ENCODE measurements around the gene SLC35A5.

The SLC35A5 gene

GRCh38 chr3:112572701-112573100 is 10.9 kb downstream of the SLC35A5 start:
- no peak for DNase-seq (ENCODE audit: low read depth)

- no peak for DNase-seq (ENCODE audit: low read depth)
These were observed 17.4 kb downstream of the SLC35A5 start for GRCh38 chr3:112579232-112579631.

DNA sequence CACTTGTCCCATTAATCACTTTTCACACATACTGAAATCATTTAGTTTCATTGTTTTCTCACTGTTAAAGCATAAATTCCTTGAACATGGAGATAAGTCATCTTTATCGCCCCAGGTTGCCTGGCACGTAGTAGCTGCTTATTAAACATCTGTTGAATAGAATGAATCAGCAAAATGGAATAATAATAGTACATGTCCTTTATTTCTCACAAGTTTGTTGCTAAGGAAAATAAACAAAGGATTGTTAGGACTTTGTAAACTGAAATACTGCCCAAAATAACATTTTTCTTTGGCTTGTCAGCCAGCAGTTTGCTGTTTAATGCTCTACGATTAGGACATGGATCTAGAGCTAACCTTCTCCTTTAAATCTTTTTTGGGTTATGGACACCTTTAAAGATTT is 17.9 kb downstream of the SLC35A5 start:
- no peak for DNase-seq (ENCODE audit: low read depth)

DNA sequence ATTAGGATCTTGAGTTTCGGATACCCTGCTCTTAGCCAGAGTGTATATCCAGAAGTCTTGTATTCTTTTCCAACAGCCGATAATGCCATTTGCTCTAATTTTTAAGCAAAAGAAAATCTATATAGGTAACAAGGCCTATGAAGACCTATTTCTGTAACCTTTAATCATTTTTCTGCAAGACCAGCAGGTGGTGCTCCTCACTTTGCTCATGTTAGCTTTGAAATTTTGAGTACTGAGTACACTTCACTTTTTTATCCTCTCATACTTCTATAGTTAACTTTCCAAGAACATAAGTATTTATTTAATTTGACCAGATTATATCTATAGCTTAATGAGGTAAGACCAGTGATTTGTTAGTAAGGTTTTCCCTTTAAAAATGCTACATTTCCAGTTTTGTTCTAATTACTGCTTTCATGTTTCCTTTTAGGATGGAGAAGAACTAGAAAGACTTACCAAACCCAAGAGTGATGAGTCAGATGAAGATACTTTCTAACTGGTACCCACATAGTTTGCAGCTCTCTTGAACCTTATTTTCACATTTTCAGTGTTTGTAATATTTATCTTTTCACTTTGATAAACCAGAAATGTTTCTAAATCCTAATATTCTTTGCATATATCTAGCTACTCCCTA is 20.5 kb downstream of the SLC35A5 start:
- DNase-seq (ENCODE audit: low read depth): no peak

GRCh38 chr3:112583105-112583504 is 21.3 kb downstream of the SLC35A5 start:
- DNase-seq (ENCODE audit: low read depth): no peak

DNA sequence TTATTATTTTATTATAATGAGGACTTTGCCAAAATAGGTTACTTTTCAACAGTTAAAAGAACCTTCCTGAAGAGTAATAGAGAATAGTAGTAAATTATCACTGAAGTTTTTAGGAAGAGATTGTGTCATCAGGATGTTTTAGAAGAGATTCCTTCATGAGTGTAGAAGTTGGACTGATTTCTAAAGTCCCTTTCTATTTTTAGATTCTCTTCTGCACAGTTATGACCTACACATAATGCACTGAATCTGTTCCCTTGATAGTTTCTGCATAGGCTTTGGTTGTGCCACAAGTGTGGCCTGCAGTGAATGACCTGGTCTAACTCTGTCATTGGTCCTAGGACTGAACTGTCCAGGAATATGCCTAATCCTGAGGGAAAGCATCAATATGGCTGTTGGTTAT is 23.9 kb downstream of the SLC35A5 start:
- DNase-seq (ENCODE audit: low read depth): no peak

GRCh38 chr3:112587336-112587735 is 25.5 kb downstream of the SLC35A5 start:
- no peak for DNase-seq (ENCODE audit: low read depth)

GRCh38 chr3:112593258-112593657 is 31.4 kb downstream of the SLC35A5 start:
- DNase-seq (ENCODE audit: low read depth): no peak

GRCh38 chr3:112594856-112595255 is 33.0 kb downstream of the SLC35A5 start:
- no peak for DNase-seq (ENCODE audit: low read depth)

DNA sequence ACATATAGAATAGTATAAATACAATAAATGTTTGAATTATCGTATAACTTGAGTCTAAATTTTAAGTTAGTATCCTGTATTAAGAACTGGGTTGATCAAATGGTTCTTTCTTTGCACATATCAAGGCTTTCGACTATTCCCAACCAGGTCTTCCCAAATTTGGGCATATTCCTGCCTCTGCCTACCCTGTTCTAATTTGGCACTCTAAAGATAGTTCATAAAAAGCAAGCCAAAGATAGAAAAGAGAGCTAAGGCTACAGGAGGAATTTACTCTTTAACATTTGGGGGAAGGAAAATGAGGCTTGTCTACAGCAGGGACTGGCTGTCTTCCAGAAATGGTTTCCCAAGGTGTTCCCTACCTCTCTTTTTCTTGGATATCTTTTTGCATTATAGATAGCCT is 36.1 kb downstream of the SLC35A5 start:
- DNase-seq (ENCODE audit: low read depth): no peak

- no peak for DNase-seq (ENCODE audit: low read depth)
These were observed 36.9 kb downstream of the SLC35A5 start for GRCh38 chr3:112598731-112599130.

GRCh38 chr3:112602217-112602838 is 40.5 kb downstream of the SLC35A5 start:
- DNase-seq (ENCODE audit: low read depth): no peak

DNA sequence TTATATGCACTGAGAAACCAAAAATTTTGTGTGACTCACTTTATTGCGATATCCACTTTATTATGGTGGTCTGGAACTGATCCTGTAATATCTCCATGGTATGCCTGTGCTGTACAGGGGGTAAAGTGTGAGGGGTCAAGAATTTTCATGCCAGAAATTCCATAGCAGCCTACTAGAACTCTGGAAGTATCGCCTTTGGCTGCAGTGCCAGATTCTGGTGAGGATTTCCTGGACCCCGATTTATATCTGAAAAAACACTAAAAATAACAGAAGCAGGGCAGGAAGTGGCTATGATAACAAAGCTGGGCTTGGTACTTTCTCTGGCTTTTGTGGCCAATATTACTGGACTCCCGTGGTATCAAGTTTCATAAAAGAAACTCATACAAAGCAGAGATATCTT is 42.7 kb downstream of the SLC35A5 start:
- no peak for DNase-seq (ENCODE audit: low read depth)

GRCh38 chr3:112605285-112605684 is 43.4 kb downstream of the SLC35A5 start:
- no peak for DNase-seq (ENCODE audit: low read depth)

DNA sequence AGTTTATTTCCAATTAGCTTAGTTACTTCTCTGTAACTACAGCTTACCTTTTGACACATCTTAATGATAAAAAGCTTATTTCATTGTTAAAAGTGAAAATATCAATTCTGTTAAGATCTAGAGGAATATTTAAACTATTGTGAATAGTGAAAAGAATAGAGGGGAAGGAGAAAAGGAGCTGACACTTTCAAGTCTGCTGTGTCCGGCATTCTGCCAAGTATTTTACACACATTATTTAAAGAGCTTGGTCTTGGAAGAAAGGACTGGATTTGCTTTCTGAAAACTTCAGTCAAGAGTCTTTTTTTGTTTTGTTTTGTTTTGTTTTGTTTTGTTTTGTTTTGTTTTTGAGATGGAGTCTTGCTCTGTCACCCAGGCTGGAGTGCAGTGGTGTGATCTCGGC is 44.3 kb downstream of the SLC35A5 start:
- DNase-seq (ENCODE audit: low read depth): no peak

DNA sequence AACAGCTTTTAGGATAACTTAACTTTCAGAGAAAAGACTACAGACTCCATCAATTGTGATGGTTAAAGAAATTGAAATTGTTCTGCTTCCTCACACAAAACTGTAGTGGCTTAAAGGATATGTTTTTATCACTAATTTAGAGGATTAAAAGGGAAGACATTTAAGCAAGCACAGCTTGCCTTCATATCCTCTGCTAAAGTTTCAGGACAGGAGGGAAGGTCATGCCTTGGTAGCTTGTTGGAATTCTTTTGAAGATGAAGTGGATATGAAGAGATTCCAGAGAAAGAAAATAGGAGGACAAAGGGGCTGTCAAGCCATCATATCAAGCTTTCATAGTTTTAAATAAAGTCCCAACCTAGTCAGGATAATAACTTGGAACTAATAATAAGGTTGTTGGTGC is 46.0 kb downstream of the SLC35A5 start:
- DNase-seq (ENCODE audit: low read depth): no peak

- no peak for DNase-seq (ENCODE audit: low read depth)
These were observed 48.3 kb downstream of the SLC35A5 start for GRCh38 chr3:112610121-112610520.

DNA sequence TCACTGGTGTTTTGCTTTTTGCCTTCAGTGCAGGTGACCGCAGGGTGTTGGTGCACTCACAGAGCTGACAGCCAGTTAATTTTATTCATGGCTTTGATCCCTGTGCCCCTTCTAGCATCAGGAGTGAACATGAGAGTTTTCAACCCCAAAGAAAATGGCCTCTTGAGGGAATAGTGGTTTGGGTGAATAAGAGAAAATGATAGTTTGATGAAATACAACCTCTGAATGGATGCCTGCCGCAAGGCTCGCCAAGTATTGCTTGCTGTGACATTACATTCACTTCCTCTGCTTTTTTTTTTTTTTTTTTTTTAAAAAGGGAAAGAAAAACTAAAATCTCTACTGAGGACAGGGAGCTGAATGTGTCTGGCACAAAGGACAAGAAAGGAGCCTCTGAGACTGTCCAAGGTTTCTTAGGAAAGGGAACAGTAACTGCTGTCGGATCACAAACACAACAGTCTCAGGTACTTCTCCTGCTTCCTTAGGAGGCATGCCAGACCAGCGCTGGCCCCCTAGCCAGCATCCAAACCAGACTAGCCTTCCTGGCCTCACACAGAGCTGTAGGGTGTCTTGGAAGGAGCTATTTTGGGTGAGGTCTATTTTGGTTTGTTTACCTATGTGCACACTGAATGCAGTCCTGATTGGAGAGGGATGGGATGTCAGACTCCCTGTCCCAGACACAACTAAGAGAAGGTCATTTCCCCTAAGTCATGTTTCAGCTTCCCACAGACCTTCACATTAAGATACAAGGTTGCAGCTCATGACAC is 50.1 kb downstream of the SLC35A5 start:
- DNase-seq (ENCODE audit: low read depth): no peak

GRCh38 chr3:112615989-112616731 is 54.3 kb downstream of the SLC35A5 start:
- no peak for DNase-seq (ENCODE audit: low read depth)

GRCh38 chr3:112617285-112617684 is 55.4 kb downstream of the SLC35A5 start:
- no peak for DNase-seq (ENCODE audit: low read depth)

DNA sequence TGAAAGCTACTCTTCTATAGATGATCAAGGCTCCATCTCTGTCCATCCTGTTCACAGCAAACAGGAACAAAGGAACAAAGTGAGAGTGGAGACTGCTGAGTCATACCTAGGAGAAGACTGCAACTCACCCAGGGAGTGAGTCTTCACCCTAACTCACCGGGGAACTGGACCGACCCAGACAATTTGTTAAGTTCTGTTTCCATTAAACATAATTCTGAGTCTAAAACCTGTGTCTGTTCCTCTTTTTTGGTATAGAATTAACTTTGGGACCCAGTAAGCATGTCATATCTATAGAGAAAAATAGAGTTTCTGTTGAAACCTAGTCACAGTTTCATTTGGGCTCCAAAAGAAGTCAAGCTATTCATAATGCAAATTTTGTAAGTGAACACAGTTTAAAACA is 57.5 kb downstream of the SLC35A5 start:
- DNase-seq (ENCODE audit: low read depth): no peak

DNA sequence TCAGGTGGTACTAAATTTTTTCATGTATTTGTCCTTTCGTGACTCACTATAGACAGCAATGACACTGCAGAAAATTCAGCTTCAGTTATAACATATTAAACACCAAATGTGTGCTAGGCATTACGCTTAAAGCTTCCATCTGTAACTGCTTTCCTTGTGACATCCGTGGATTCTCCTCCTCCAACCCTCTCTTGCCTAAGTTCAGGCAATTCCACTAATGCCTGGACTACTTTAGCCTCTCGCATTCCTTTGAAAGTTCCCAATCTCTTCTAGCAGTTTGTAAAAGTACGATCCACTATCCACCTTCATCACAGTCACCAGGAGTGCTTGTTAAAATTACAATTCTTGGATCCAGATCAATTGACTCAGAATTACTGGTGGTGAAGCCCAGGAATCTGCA is 61.4 kb downstream of the SLC35A5 start:
- no peak for DNase-seq (ENCODE audit: low read depth)

- DNase-seq (ENCODE audit: low read depth): no peak
These were observed 61.9 kb downstream of the SLC35A5 start for GRCh38 chr3:112623717-112624116.
